B cell (primary cell): ENCODE data around the gene TBX18. TPM values are rescaled to one million over a fixed set of nuclear protein-coding genes. Genes with fewer than 3 reads are reported as not detected.

Experiments used
- ATAC-seq: fragments of 200-7000 bp; cut with Tn5 transposase; one replicate; pipeline ENCODE4 v1.10.0; 2021; ENCODE audit warnings: low read depth, mild to moderate bottlenecking, moderate number of reproducible peaks, moderate library complexity
- CTCF ChIA-PET: fragments of 350-600 bp; sonication (Branson Sonifier 250); formaldehyde crosslinking; loops from one replicate; lab custom pipeline; 2021; ENCODE audit warnings: antibody characterized with exemption, inconsistent platforms; lab: Charles Lee
- POLR2A ChIA-PET: fragments of 350-600 bp; sonication (Branson Sonifier 250); formaldehyde crosslinking; loops from one replicate; lab custom pipeline; 2021; ENCODE audit warnings: antibody characterized with exemption; lab: Charles Lee
- DNase-seq: peaks from one replicate; pipeline ENCODE4 v3.0.0; 2013
- H2AFZ ChIP-seq: 2 replicates; pipeline ENCODE4 v1.6.1; 2012; ENCODE audit warnings: mild to moderate bottlenecking, low read depth, low read length; ENCODE audit not compliant: insufficient read depth, poor library complexity, severe bottlenecking
- H3K27ac ChIP-seq, 2 donors: 1 replicate in 1 of 2; 2 replicates in 1 of 2; pipeline ENCODE4 v1.5.1; 2012 to 2013; ENCODE audit warnings: low read length in 2 of 2, mild to moderate bottlenecking in 2 of 2, moderate library complexity in 1 of 2
- H3K27me3 ChIP-seq, 4 experiments: fragments of 200-600 bp in 1 of 4; sonication (generic) in 1 of 4; replicated peaks in 1 of 4; 1 replicate in 2 of 4; 2 replicates in 2 of 4; pipeline versions ENCODE4 v1.6.1 to v1.7.0; 2013 to 2016; ENCODE audit warnings: low read length in 3 of 4, mild to moderate bottlenecking in 2 of 4, mixed read lengths in 1 of 4, moderate library complexity in 1 of 4; ENCODE audit not compliant: insufficient read depth in 4 of 4, control insufficient read depth in 3 of 4; ENCODE audit errors: control extremely low read depth in 1 of 4
- H3K36me3 ChIP-seq, 2 experiments: replicated peaks in 1 of 2; 1 replicate in 1 of 2; 2 replicates in 1 of 2; pipeline versions ENCODE4 v1.6.1 to v1.7.1; 2013; ENCODE audit warnings: low read length in 1 of 2; ENCODE audit not compliant: insufficient read depth in 2 of 2, control insufficient read depth in 1 of 2; ENCODE audit errors: control extremely low read depth in 1 of 2, extremely low read depth in 1 of 2
- H3K4me1 ChIP-seq, 2 donors: fragments of 200-600 bp in 1 of 2; sonication (generic) in 1 of 2; 1 replicate in 1 of 2; 2 replicates in 1 of 2; pipeline versions ENCODE4 v1.5.1 to v1.6.1; 2013 to 2017; ENCODE audit warnings: low read length in 2 of 2; ENCODE audit not compliant: control insufficient read depth in 2 of 2, insufficient read depth in 2 of 2
- H3K4me2 ChIP-seq: replicated peaks from 2 replicates; pipeline ENCODE3; 2012; ENCODE audit warnings: mild to moderate bottlenecking, low read depth, low read length; ENCODE audit not compliant: poor library complexity, severe bottlenecking
- H3K4me3 ChIP-seq, 5 experiments: fragments of 200-600 bp in 1 of 5; sonication (generic) in 1 of 5; 1 replicate in 3 of 5; 2 replicates in 2 of 5; pipeline versions ENCODE4 v1.5.1 to v1.7.0; 2011 to 2016; ENCODE audit warnings: low read length in 4 of 5, mild to moderate bottlenecking in 4 of 5, low read depth in 2 of 5, control low read depth in 1 of 5, moderate library complexity in 1 of 5; ENCODE audit not compliant: insufficient read depth in 1 of 5; ENCODE audit errors: control extremely low read depth in 1 of 5, extremely low read depth in 1 of 5
- H3K79me2 ChIP-seq: fragments of 200-600 bp; sonication (generic); one replicate; pipeline ENCODE4 v1.6.0; 2016; ENCODE audit warnings: low read length; ENCODE audit not compliant: control insufficient read depth, insufficient read depth
- H3K9ac ChIP-seq: fragments of 200-600 bp; sonication (generic); 2 replicates; pipeline ENCODE4 v1.6.1; 2017; ENCODE audit warnings: mild to moderate bottlenecking, low read length, moderate library complexity
- H3K9me3 ChIP-seq, 3 donors: one replicate each; pipeline versions ENCODE4 v1.6.1 to v1.7.1; 2013; ENCODE audit warnings: low read length in 2 of 3; ENCODE audit not compliant: control insufficient read depth in 2 of 3, insufficient read depth in 1 of 3; ENCODE audit errors: control extremely low read depth in 1 of 3
- H4K20me1 ChIP-seq: 2 replicates; pipeline ENCODE4 v1.6.0; 2012; ENCODE audit warnings: mild to moderate bottlenecking, low read length; ENCODE audit not compliant: insufficient read depth, control insufficient read depth, poor library complexity, severe bottlenecking
- H3K27ac Mint-ChIP-seq: one replicate; pipeline ENCODE4 v1.8.0; 2021; ENCODE audit warnings: mixed read lengths
- H3K27me3 Mint-ChIP-seq: one replicate; pipeline ENCODE4 v1.8.0; 2021; ENCODE audit warnings: mixed read lengths
- H3K4me1 Mint-ChIP-seq: one replicate; pipeline ENCODE4 v1.8.0; 2021; ENCODE audit warnings: mixed read lengths
- H3K4me3 Mint-ChIP-seq: one replicate; pipeline ENCODE4 v1.8.0; 2021; ENCODE audit warnings: mixed read lengths
- H3K9me3 Mint-ChIP-seq: one replicate; pipeline ENCODE4 v1.8.0; 2022; ENCODE audit warnings: mixed read lengths; ENCODE audit not compliant: insufficient read depth
- CTCF ChIP-seq: fragments of 200-600 bp; IDR thresholded peaks from one replicate; pipeline ENCODE4 v1.8.0; 2022; ENCODE audit warnings: antibody characterized with exemption, mild to moderate bottlenecking
- EZH2 ChIP-seq: IDR thresholded peaks from 2 replicates; pipeline ENCODE4 v1.6.1; 2012; ENCODE audit warnings: borderline replicate concordance, low read depth, mild to moderate bottlenecking, moderate library complexity, low read length; ENCODE audit not compliant: insufficient read depth, poor library complexity, severe bottlenecking
- WGBS: methylation state at CpG from one replicate; pipeline ENCODE4 v1.1.5; 2013; ENCODE audit warnings: missing lambda C conversion rate; ENCODE audit not compliant: insufficient coverage; 5-methylcytosine and 5-hydroxymethylcytosine counted together
- intact Hi-C: fragments of 100-400 bp; cut with micrococcal nuclease; formaldehyde crosslinking; loops from one replicate; pipeline ENCODE4 v1.10.0; 2022
- polyA plus RNA-seq: library from polyadenylated mRNA; depleted of rRNA; stranded (reverse); fragments of >200 nt; gene quantifications from 2 replicates; pipeline ENCODE4 v1.2.3, GENCODE V29; 2012
- total RNA-seq, 2 donors: library from RNA; stranded (reverse); fragments of 120-200 nt in 1 of 2; gene quantifications; 1 replicate in 1 of 2; 2 replicates in 1 of 2; pipeline versions ENCODE4 v1.2.3 to v1.2.4, GENCODE V29; 2013 to 2022

The TBX18 gene
- total and polyA plus RNA-seq, 2 donors (not counting 1 experiment from before 2014, with no cell fraction given), result not detected

GRCh38 chr6:84762220-84763002 is 2.0 kb downstream of the TBX18 start:
- Histone ChIP-seq H2AFZ (no peak overlapping the region), H3K4me2 (no peak overlapping the region), H3K4me1 (peaks cover 8 to 9% of the 10 kb centered on the region in 2 donors), H3K9ac (no peak overlapping the region), H3K27ac (no peak overlapping the region), H3K36me3 (no peaks in the 10 kb centered on the region), H3K9me3 (peaks cover 0 to 43% (median 0%) of the 10 kb centered on the region in 3 donors), H3K79me2 (no peaks in the 10 kb centered on the region), H3K27me3 (peaks cover 0 to 45% (median 34%) of the 10 kb centered on the region in 4 experiments), H3K4me3 (no peak overlapping the region), H4K20me1 (no peaks in the 10 kb centered on the region)
- Mint-ChIP-seq H3K27me3 (peaks cover 34% of the 10 kb centered on the region), H3K4me1 (peaks cover 10% of the 10 kb centered on the region), H3K4me3 (no peak overlapping the region), H3K27ac (no peak overlapping the region), H3K9me3 (no peaks in the 10 kb centered on the region)
- DNase-seq (no peak), ATAC-seq (no peak)
- ChIA-PET POLR2A (no interaction called here), CTCF (no interaction called here)
- 15% methylated on average over 40 of the region's 40 CpGs for WGBS
- TF ChIP-seq EZH2, result no peak
- TF ChIP-seq CTCF, result no peak
- intact Hi-C loops, result no loop called here

DNA sequence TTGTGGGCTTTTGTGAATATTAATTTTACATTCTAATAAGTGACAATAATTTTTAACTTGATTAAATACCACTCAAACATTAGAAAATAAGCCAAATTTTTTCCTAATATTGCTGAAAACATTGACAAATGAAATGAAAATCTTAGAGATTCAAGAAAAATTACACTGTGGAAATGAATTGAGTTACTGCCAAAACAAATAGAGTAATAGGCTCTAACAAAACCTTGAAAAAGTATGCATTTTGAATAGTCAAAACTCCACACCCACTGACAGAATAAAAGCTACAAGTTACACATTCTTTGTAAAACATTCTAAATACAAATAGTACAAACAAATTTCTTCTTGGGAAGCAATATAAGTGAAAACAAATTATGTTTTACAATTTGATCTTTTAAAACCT is 5.9 kb downstream of the TBX18 start:
- DNase-seq, result no peak
- Histone ChIP-seq H3K9me3 (peaks cover 0 to 14% (median 0%) of the 10 kb centered on the region in 3 donors), H3K9ac (no peak overlapping the region), H3K36me3 (no peaks in the 10 kb centered on the region), H3K4me3 (no peak overlapping the region), H3K27ac (no peak overlapping the region), H4K20me1 (no peaks in the 10 kb centered on the region), H3K4me2 (no peak overlapping the region), H3K27me3 (peaks cover 0 to 21% (median 13%) of the 10 kb centered on the region in 4 experiments), H3K4me1 (no peaks in the 10 kb centered on the region), H3K79me2 (no peaks in the 10 kb centered on the region), H2AFZ (no peak overlapping the region)
- no peak for TF ChIP-seq EZH2
- TF ChIP-seq CTCF, result no peak
- peaks cover 6% of the 10 kb centered on the region for H3K4me1 Mint-ChIP-seq
- no peak overlapping the region for H3K4me3 Mint-ChIP-seq
- intact Hi-C loops, result no loop called here
- H3K9me3 Mint-ChIP-seq, result no peaks in the 10 kb centered on the region
- ATAC-seq, result no peak
- no peak overlapping the region for H3K27ac Mint-ChIP-seq
- ChIA-PET CTCF (no interaction called here), POLR2A (no interaction called here)
- peaks cover 24% of the 10 kb centered on the region for H3K27me3 Mint-ChIP-seq
